Ovary (tissue), 3 donors: ENCODE measurements around the gene FAM47E.

Source experiments
- POLR2A ChIP-seq: fragments of 450-650 bp; IDR thresholded peaks from one replicate; pipeline ENCODE4 v1.6.1; 2017; ENCODE audit warnings: antibody characterized with exemption, mild to moderate bottlenecking, moderate library complexity
- TF ChIP-seq, protein P1 (sequence below), 3 donors: fragments of 450-650 bp in 2 of 3; fragments of 200-600 bp in 1 of 3; IDR thresholded peaks; one replicate each; pipeline versions ENCODE4 v1.5.1 to v1.8.0; 2016 to 2022; ENCODE audit warnings: antibody characterized with exemption in 3 of 3, mild to moderate bottlenecking in 1 of 3
- donor health status: DM: no; HTN: no; CAD: no.

DNA sequence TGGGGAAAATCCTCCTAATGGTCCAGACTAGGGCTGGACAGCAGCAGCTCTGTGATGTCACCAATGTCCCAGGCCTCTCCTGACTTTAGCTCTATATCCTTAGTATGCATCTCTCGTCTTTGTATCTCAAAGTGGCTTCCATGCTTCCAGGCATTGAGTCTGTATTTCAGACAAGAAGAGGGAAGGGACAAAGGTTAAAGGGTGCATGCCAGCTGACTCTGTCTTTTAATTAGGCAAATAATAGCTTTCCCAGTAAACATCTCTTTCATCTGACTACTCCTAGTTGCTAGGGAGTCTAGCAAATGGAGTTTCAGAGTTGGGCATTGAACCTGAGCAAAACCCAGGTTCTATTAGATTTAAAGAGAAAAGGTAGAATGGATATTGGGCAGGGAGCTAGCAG lies 5.4 kb downstream of the FAM47E start:
- no peak for TF ChIP-seq POLR2A
- TF ChIP-seq, protein P1, sequence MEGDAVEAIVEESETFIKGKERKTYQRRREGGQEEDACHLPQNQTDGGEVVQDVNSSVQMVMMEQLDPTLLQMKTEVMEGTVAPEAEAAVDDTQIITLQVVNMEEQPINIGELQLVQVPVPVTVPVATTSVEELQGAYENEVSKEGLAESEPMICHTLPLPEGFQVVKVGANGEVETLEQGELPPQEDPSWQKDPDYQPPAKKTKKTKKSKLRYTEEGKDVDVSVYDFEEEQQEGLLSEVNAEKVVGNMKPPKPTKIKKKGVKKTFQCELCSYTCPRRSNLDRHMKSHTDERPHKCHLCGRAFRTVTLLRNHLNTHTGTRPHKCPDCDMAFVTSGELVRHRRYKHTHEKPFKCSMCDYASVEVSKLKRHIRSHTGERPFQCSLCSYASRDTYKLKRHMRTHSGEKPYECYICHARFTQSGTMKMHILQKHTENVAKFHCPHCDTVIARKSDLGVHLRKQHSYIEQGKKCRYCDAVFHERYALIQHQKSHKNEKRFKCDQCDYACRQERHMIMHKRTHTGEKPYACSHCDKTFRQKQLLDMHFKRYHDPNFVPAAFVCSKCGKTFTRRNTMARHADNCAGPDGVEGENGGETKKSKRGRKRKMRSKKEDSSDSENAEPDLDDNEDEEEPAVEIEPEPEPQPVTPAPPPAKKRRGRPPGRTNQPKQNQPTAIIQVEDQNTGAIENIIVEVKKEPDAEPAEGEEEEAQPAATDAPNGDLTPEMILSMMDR (IDR thresholded peaks at IDR 0.05) = no peak
